K562 (cell line): ENCODE measurements around the gene POU3F3. TPM values are rescaled to one million over a fixed set of nuclear protein-coding genes. Genes with fewer than 3 reads are reported as not detected.

Experiments
- BCLAF1 ChIP-seq, 2 experiments: fragments of 450-650 bp in 1 of 2; IDR thresholded peaks; 2 replicates each; pipeline ENCODE4 v1.6.1; 2011 to 2017; ENCODE audit warnings: low read depth in 2 of 2, antibody characterized with exemption in 1 of 2, borderline replicate concordance in 1 of 2, low read length in 1 of 2, mild to moderate bottlenecking in 1 of 2, mixed read lengths in 1 of 2; ENCODE audit not compliant: control insufficient read depth in 1 of 2
- CBFB ChIP-seq: sonication (generic); formaldehyde crosslinking; IDR thresholded peaks from 2 replicates; pipeline ENCODE4 v1.4.0; 2020; ENCODE audit warnings: mild to moderate bottlenecking, missing genetic modification reagents
- E2F4 ChIP-seq: sonication (generic); formaldehyde crosslinking; IDR thresholded peaks from 2 replicates; pipeline ENCODE4 v1.8.0; 2022; ENCODE audit warnings: mild to moderate bottlenecking, low read depth, missing genetic modification reagents
- MYC ChIP-seq, 2 experiments: fragments of 250-450 bp in 1 of 2; sonication (Bioruptor Pico) in 1 of 2; IDR thresholded peaks; 2 replicates each; pipeline versions ENCODE4 v1.5.1 to v1.6.1; 2012 to 2021; ENCODE audit warnings: low read depth in 2 of 2, borderline replicate concordance in 1 of 2, improper control_type of control experiment in 1 of 2, low read length in 1 of 2, mild to moderate bottlenecking in 1 of 2, moderate library complexity in 1 of 2
- TFE3 ChIP-seq: fragments of 450-650 bp; formaldehyde crosslinking; IDR thresholded peaks from 2 replicates; pipeline ENCODE4 v1.4.0; 2020; ENCODE audit warnings: mild to moderate bottlenecking, mixed read lengths
- ZC3H11A ChIP-seq: IDR thresholded peaks from 2 replicates; pipeline ENCODE4 v1.6.1; 2012; ENCODE audit warnings: low read depth, low read length, improper control_type of control experiment
- ZEB2 ChIP-seq: fragments of 450-650 bp; IDR thresholded peaks from 2 replicates; pipeline ENCODE4 v1.6.1; 2016
- ZNF280A ChIP-seq: fragments of 450-650 bp; IDR thresholded peaks from 2 replicates; pipeline ENCODE4 v1.6.1; 2018; ENCODE audit warnings: mild to moderate bottlenecking, low read depth; ENCODE audit not compliant: partially characterized antibody
- ZNF75A ChIP-seq: fragments of 450-650 bp; formaldehyde crosslinking; IDR thresholded peaks from 2 replicates; pipeline ENCODE4 v1.4.0; 2020; ENCODE audit warnings: mild to moderate bottlenecking
- polyA plus RNA-seq, 8 experiments: library from polyadenylated mRNA; depleted of rRNA in 4 of 8; stranded (reverse) in 5 of 8; unstranded in 3 of 8; fragments of >200 nt; fragmentation: Nextera tagmentation in 2 of 8; fragmentation: Illumina TruSeq in 1 of 8; extraction: Ambion mirVana in 2 of 8; extraction: Trizol in 1 of 8; gene quantifications; 2 replicates each; pipeline versions ENCODE4 v1.2.1 to v1.2.3, GENCODE V29; 2011 to 2014; ENCODE audit warnings: inconsistent platforms in 1 of 8, missing spikeins in 1 of 8
- total RNA-seq, 7 experiments: library from RNA; depleted of rRNA in 6 of 7; stranded (reverse); fragments of >200 nt in 6 of 7; fragmentation: Illumina TruSeq in 2 of 7; extraction: Trizol in 2 of 7; gene quantifications; 2 replicates each; pipeline versions ENCODE4 v1.2.1 to v1.2.3, GENCODE V29; 2011 to 2021; ENCODE audit warnings: low replicate concordance in 1 of 7

POU3F3 gene
- total and polyA plus RNA-seq, 9 of the 15 experiments (the other 6 are each of a cell fraction or from before 2014, with no cell fraction given), result not detected

- no peak for TF ChIP-seq MYC (IDR thresholded peaks at IDR 0.05; ENCODE audit: low read depth, low read length)
- no peak for TF ChIP-seq MYC (CRISPR knock-in tag; IDR thresholded peaks at IDR 0.05; ENCODE audit: borderline replicate concordance, low read depth)
- no peak for TF ChIP-seq ZC3H11A
- TF ChIP-seq ZNF280A, result no peak
- TF ChIP-seq BCLAF1 (IDR thresholded peaks at IDR 0.05; ENCODE audit: borderline replicate concordance in 1 of 2, control insufficient read depth in 1 of 2, low read depth in 2 of 2, low read length in 1 of 2), result no peak
- no peak for TF ChIP-seq E2F4 (CRISPR knock-in tag)
- TF ChIP-seq ZEB2, result no peak
- TF ChIP-seq CBFB, result no peak
- no peak for TF ChIP-seq ZNF75A (CRISPR knock-in tag)
- no peak for TF ChIP-seq TFE3 (CRISPR knock-in tag)
These were observed 27.9 kb upstream of the POU3F3 start (continued) for GRCh38 chr2:104826016-104826415.
